Measurements from ENCODE around the gene BCAS1.

BCAS1 gene

GRCh38 chr20:54103067-54103761, 32.8 kb upstream of the BCAS1 start:
- peak; percentile 39 for DNase-seq

DNA sequence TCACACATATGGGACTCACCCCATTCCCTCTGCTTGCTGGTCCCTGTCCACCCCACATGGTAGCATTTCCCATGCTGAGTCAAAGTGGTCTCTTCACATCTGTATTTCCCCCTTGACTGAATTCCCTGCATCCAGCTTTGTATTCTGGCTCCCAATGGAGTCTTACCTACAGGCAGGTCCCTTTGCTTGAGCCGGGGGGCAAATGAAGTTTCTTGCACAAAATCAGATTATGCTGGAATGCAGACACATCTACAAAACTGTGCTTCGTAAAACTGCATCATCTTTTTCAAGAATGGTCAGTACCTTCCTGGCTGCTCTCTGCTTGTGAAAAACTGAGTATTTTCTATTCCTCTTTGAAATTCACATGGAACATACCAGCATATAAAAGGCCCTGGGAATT, 32.1 kb upstream of the BCAS1 start:
- DNase-seq, result no peak

DNA sequence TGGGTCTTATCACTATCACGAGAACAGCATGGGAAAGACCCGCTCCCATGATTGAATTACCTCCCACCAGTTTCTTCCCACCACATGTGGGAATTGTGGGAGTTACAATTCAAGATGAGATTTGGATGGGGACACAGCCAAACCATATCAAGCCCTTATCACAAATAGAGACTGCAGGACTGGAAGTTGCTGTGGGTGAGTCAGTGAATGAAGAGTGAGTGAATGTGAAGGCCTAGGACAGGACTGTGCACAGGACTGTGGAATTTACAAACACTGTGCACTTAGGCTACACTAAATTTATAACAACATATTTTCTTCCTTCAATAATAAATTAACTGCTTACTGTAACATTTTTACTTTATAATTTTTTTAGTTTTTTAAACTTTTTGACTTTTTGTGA, 30.2 kb upstream of the BCAS1 start:
- DNase-seq, result no peak

GRCh38 chr20:54099894-54100293, 29.5 kb upstream of the BCAS1 start:
- no peak for DNase-seq

GRCh38 chr20:54098047-54098446, 27.7 kb upstream of the BCAS1 start:
- no peak for DNase-seq

DNA sequence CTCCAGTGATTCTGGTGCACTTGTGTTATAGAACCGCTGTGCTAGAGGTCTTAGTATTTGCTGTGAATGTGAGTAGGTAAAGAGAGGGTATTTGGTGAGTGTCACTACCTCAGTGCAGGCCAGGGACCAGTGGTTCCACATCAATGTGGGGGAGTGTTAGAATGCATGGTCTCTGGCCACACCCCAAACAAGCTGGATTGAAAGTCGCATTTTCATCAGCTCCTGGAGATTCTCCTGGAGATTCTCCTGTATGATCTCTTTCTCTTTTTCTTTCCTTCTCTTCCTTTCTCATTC, 26.8 kb upstream of the BCAS1 start:
- DNase-seq, result no peak

GRCh38 chr20:54095824-54096223, 25.4 kb upstream of the BCAS1 start:
- DNase-seq, result no peak

- no peak for DNase-seq
Observed at GRCh38 chr20:54094268-54094580, 23.8 kb upstream of the BCAS1 start.

DNA sequence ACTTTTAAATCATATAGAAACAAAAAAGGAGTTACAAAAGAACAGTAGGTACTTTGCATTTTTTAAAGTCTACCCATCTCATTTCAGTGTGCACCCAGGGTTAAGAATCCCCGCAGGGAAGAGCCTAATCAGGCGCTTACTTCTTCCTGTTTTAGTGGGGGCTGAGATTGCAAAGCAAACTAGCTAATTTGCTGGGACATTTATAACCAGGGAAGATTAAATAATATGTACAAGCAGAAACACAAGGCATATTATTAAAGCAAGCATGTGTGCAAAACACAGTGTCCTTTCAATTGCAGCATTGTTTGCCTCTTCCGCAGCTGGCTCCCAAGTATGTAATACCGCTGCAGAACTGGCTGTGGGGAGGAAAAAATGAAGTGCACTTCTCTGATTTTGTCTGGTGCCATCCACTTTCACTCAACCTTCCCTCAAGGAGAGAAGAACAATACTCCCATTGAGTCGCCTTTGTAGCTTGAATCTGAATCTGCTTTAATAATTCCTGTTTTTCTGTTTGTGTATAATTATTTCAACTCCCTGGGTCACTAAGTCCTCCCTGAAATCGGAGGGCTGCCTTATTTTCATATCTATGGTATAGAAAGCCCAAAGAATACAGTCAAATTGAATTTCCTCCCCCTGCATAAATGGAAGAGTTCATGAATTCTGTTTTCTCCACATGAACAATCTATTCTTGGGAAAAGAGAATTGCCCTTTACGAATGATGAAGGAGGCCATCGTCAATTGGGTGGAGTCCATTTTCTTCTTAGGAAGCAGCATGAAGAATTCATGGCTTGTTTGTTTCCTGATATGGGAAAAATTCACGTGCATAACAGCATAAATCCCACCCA, 23.3 kb upstream of the BCAS1 start:
- no peak for DNase-seq

DNA sequence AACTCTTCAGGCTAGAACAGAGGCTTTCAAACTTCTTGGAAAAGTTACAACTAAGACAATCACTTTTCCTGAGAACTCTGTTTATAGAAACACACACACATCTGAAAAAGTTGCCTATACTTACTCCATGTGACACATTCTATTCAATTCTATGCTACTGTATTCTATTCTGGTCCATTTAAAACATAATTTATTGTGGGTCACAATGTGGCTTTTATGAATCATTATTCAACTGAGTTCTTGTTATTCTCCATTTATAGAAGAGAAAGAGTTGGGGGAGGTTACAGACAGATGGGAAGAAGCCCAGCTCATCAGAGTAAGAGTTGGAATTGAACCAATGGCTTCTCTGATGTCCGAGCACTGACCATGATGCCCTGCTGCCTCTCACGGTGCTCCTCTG, 21.6 kb upstream of the BCAS1 start:
- no peak for DNase-seq

- no peak for DNase-seq
Observed at GRCh38 chr20:54091120-54091480, 20.7 kb upstream of the BCAS1 start.

DNA sequence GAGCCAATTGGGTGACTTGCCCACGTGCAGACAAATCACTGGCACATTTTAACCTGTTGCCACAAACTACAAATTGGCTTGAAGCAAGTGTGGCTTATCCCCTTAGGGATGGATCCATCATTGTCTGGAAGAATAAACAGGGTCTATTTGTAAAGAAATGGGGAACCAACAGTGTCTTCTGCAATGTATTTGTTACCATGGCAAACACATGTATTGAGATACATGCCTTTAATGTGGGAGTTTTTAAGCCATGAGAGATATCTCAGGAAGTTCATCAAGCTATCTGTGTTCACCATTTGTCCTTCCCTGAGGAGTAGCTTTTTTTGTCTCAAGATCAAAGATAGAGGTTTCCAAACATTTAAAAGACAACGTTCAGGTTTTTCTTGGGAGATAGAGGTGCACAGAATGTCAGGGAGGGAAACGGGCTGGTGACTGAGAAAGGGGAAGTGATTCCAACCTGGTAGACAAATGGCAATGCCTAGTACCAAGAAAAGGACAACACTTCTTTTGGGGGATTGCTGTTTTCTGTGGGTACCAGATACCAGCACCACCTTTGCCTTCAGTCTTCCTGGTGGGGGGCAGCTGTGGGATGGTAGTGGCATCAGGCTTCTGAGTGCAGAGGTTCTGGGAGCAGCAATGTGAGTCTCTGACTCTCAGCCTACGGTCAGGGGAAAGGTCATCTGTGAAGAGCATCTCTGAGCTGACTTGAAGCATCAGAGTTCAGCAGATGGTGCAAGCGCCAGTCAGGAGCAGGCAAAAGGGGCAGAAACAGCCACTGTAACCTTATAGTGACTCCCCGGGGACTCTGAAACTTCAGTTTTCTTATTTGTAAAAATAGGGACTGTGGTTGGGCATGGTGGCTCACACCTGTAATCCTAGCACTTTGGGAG, 20.1 kb upstream of the BCAS1 start:
- DNase-seq, result no peak

DNA sequence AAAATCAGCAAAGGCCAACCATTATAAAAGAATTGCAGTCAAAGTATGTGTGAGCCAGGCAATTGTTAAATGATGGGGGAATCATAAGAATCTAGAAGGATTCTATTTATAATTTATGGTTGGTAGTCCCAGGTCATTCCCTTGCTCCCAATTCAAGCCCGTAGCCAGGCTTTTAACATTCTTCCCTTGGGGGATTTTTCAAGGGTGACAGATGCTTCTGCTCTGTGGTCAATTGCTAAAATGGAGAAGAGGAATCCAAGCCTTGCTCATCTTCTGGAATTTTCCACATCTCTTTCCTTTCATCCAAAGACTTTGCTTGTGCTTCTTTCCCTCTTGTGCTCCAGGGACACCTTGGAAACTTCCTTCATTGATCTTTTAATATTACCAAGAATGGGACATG, 18.0 kb upstream of the BCAS1 start:
- no peak for DNase-seq

GRCh38 chr20:54086507-54087039, 16.2 kb upstream of the BCAS1 start:
- DNase-seq, result no peak

- no peak for DNase-seq
Observed at GRCh38 chr20:54085910-54086309, 15.5 kb upstream of the BCAS1 start.

- no peak for DNase-seq
Observed at GRCh38 chr20:54085425-54085824, 15.0 kb upstream of the BCAS1 start.

- no peak for DNase-seq
Observed at GRCh38 chr20:54084727-54085388, 14.5 kb upstream of the BCAS1 start.

- no peak for DNase-seq
Observed at GRCh38 chr20:54084193-54084592, 13.8 kb upstream of the BCAS1 start.

GRCh38 chr20:54083459-54083858, 13.1 kb upstream of the BCAS1 start:
- DNase-seq, result no peak

DNA sequence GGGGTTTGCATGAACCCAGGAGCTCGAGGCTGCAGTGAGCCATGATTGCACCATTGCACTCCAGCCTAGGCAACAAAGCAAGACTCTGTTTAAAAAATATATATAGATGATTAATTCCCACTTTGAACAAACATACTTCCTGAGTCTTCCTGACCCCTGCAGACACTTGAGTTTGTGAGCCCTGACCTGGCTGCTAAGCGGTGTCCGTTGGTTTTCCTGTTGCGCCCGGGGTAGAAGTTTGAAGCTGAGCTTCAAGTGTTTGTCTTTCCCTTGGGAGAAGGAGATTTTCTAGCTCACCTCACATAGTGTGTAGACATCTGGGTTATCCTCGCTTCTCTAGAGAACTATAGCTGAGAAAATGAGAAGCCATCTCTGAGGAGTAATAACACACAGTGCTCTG, 11.7 kb upstream of the BCAS1 start:
- no peak for DNase-seq

- DNase-seq, result no peak
Observed at GRCh38 chr20:54079652-54080051, 9.3 kb upstream of the BCAS1 start.

DNA sequence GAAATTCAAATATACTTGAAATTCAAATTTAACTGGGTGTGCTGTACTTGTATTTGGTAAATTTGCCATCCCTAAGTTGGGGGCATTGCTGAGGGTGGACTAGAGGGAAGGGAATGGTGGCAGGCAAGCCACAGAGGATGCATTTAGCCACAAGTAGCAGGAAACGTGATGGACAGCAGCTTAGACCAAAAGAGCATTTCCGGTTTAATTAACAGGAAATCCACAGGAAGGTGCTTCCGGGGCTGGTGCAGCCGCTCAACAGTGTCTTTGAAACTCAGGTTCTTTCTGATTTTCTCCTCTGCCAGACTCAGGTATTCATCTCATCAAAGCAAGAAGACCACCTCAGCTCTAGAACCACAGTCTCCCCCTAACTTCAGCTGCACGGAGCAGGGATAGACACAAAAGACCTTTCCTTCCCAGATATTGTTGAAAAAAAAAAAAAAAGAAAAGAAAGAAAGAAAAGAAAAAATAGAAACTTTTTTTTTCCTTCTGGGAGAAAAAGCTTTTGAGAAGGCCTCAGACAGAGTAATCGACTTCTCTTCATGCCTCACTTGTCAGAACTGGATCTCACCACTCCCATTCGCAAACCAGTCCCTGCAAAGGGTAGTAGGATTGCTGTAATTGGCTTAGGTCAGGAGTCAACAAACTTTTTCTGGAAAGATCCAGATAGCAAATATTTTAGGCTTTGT, 8.0 kb upstream of the BCAS1 start:
- peak; percentile 87 for DNase-seq

DNA sequence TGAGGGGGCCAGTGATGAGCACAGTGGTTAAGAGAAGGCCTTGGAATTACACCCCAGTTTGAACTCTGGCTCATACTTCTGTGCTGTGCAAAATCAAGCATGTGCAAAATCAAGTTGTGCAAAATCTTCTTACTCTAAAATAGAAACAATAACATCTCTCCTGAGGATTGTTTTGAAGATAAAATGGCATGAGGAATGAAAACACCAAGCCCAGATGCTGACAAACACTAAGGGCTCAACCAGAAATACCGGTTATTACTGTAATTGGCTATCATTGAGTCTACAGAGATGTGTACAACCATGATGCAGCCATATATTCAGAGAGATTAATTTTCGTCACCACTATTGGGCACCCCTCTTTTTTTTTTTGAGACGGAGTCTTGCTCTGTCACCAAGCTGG, 5.9 kb upstream of the BCAS1 start:
- DNase-seq, result no peak
